Activated CD8-positive, alpha-beta memory T cell treated with anti-CD3 and anti-CD28 coated beads, Interleukin-2, amount 10 ng/mL, durations not matched to agents 7 days and 5 days (primary cell): ENCODE measurements around the gene TIE1. TPM values are rescaled to one million over a fixed set of nuclear protein-coding genes. Genes with fewer than 3 reads are reported as not detected.
"Not testable (repeated sequence)": the region's sequence is repeated elsewhere in the genome, so short reads cannot be mapped to it uniquely, and the experiment has no call there.

Experiments
- ATAC-seq: fragments of 150-1000 bp; cut with Tn5 transposase; one replicate; pipeline ENCODE4 v1.10.0; 2021; ENCODE audit warnings: moderate library complexity
- CTCF ChIA-PET: fragments of 350-600 bp; sonication (Branson Sonifier 250); formaldehyde crosslinking; loops from one replicate; lab custom pipeline; 2021; ENCODE audit warnings: antibody characterized with exemption; lab: Charles Lee
- DNase-seq: peaks from one replicate; pipeline ENCODE4 v3.0.0-alpha.2; 2020
- H3K27ac Mint-ChIP-seq: one replicate; pipeline ENCODE4 v1.8.0; 2021; ENCODE audit warnings: mild to moderate bottlenecking, mixed read lengths
- H3K27me3 Mint-ChIP-seq: one replicate; pipeline ENCODE4 v1.8.0; 2021; ENCODE audit warnings: mixed read lengths
- H3K36me3 Mint-ChIP-seq: one replicate; pipeline ENCODE4 v1.8.0; 2021; ENCODE audit warnings: mild to moderate bottlenecking, mixed read lengths
- H3K4me1 Mint-ChIP-seq: one replicate; pipeline ENCODE4 v1.8.0; 2021; ENCODE audit warnings: mixed read lengths
- H3K4me3 Mint-ChIP-seq: one replicate; pipeline ENCODE4 v1.8.0; 2021; ENCODE audit warnings: mild to moderate bottlenecking, moderate library complexity, mixed read lengths
- H3K9me3 Mint-ChIP-seq: one replicate; pipeline ENCODE4 v1.8.0; 2022; ENCODE audit warnings: low read depth, mixed read lengths
- total RNA-seq, 2 experiments: library from RNA; stranded (reverse); gene quantifications; one replicate each; pipeline ENCODE4 v1.2.3, GENCODE V29; 2021

Gene TIE1
- total RNA-seq, 2 experiments from 2014 or later = 0.55 to 1.9 TPM

DNA sequence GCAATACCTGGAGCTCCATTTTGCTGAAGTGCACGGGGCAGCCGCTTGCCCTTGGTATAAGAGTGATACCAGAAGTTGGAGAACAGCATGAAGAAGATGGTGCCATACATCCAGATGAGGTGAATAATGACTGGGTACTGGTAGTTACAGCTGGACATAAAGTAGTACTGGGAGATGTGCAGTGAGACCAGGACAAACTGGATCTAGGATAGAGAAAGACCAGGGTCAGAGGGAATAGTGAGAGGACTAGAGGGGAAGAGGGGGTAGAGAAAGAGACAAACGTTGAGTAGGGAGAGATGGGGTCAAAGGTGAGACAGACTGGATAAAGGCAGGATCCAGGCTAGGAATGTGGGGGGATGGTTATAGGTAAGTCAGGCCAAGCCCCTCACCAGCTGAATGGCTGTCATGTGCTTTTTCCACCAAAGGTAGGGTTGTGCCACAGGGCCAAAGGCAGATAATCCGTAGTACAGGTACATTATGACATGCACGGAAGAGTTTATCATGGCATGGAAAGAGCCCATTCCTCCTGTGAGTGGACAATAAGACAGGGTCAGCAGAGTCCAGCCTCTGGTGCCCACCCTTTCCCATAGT lies 63.2 kb downstream of the TIE1 start:
- CTCF ChIA-PET = no interaction called here
- no peaks in the 10 kb centered on the region for H3K9me3 Mint-ChIP-seq
- H3K4me1 Mint-ChIP-seq = peaks cover 61% of the 10 kb centered on the region
- H3K27me3 Mint-ChIP-seq = no peaks in the 10 kb centered on the region
- peaks cover 63% of the 10 kb centered on the region for H3K36me3 Mint-ChIP-seq
- H3K27ac Mint-ChIP-seq = peak overlapping the region; percentile 38
- ATAC-seq (no peak), DNase-seq (no peak)
- no peak overlapping the region for H3K4me3 Mint-ChIP-seq

DNA sequence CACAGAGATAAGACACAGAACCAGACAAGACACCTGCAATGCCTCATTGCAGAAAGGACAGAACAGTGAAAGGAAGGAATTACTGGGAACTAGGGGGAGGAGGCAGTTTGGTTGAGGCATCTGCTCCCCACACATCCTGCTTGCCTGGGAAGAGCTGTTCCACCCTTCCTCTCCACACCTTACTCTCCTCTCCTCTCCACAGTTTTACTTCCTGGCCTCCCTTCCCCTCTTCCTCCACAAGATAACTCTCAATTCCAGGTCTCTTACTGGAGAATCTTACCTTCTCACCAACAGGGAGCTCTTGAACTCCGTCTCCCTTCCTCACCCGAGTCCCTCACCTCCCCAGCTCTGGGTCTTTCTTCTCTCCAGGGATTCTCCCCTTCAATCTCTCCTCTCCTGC lies 64.9 kb downstream of the TIE1 start:
- H3K27me3 Mint-ChIP-seq = no peaks in the 10 kb centered on the region
- no peak for ATAC-seq
- H3K4me3 Mint-ChIP-seq = peak overlapping the region; percentile 92
- H3K4me1 Mint-ChIP-seq = peaks cover 55% of the 10 kb centered on the region
- peak overlapping the region; percentile 66 for H3K27ac Mint-ChIP-seq
- CTCF ChIA-PET = interaction anchor here (1.0 kb wide), 1 partner anchor 23 kb away, joined by 3 read pairs; no protein-coding TSS in a partner anchor
- peaks cover 50% of the 10 kb centered on the region for H3K36me3 Mint-ChIP-seq
- H3K9me3 Mint-ChIP-seq = no peaks in the 10 kb centered on the region
- DNase-seq = no peak

- DNase-seq = peak; percentile 44
- H3K4me1 Mint-ChIP-seq = peaks cover 50% of the 10 kb centered on the region
- H3K27me3 Mint-ChIP-seq = no peaks in the 10 kb centered on the region
- peak overlapping the region; percentile 84 for H3K27ac Mint-ChIP-seq
- CTCF ChIA-PET = interaction anchor here (1.0 kb wide), 1 partner anchor 23 kb away, joined by 3 read pairs; no protein-coding TSS in a partner anchor
- no peak for ATAC-seq
- H3K4me3 Mint-ChIP-seq = peak overlapping the region; percentile 92
- H3K9me3 Mint-ChIP-seq = no peaks in the 10 kb centered on the region
- peaks cover 45% of the 10 kb centered on the region for H3K36me3 Mint-ChIP-seq
Measured at GRCh38 chr1:43366179-43366578, 65.4 kb downstream of the TIE1 start.

GRCh38 chr1:43366601-43367025 lies 65.8 kb downstream of the TIE1 start:
- DNase-seq (no peak), ATAC-seq (no peak)
- H3K27ac Mint-ChIP-seq = peak overlapping the region; percentile 84
- peak overlapping the region; percentile 92 for H3K4me3 Mint-ChIP-seq
- CTCF ChIA-PET = no interaction called here
- H3K9me3 Mint-ChIP-seq = no peaks in the 10 kb centered on the region
- H3K27me3 Mint-ChIP-seq = no peaks in the 10 kb centered on the region
- peaks cover 46% of the 10 kb centered on the region for H3K4me1 Mint-ChIP-seq
- H3K36me3 Mint-ChIP-seq = peaks cover 41% of the 10 kb centered on the region

GRCh38 chr1:43367026-43367903 lies 66.5 kb downstream of the TIE1 start:
- ATAC-seq (peak; percentile 66), DNase-seq (peak; percentile 61)
- H3K27me3 Mint-ChIP-seq = no peaks in the 10 kb centered on the region
- H3K27ac Mint-ChIP-seq = peak overlapping the region; percentile 84
- peaks cover 40% of the 10 kb centered on the region for H3K4me1 Mint-ChIP-seq
- peak overlapping the region; percentile 92 for H3K4me3 Mint-ChIP-seq
- CTCF ChIA-PET = interaction anchor here (1.0 to 1.6 kb wide), 9 partner anchors 9 to 454 kb away, joined by 3 to 12 read pairs (median 4); partner anchors contain the start of genes CDC20, MED8 and SZT2
- peaks cover 34% of the 10 kb centered on the region for H3K36me3 Mint-ChIP-seq
- no peaks in the 10 kb centered on the region for H3K9me3 Mint-ChIP-seq

DNA sequence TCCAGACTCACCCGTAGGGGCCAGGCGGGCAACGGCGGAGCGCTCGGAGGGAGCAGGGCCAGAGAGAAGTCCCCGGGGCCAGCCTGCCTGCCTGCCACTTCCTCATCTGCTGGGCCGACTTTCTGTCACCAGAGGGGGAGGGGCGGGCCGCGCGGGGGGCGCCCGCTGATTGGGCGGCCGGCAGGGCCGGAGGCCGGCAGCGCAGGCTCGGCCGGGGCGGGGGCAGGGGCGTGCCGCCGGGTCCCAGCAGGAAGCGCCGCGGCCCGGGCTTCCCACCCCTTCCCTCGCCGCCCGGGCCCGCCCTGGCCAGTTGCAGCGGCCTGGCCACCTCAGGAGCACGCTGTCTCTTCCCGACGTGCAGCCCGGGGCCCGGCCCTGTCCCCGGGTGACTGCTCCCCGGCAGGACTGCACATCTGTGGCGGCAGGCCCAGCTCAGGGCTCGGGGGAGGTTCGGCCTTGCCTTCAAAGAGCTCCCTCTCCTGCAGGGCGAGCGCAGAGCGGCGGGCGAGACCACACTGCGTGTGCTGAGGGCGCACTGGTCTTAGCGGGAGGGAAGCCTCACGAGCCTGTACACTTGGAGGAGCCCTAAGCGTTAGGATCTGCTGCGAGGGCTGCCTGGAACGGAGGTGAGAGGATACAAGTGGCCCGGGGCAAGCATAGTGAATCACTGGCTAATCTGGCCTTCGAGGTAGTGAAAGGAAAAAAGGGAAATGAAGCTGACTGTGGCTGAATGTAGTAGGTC lies 67.3 kb downstream of the TIE1 start, which contains the start of gene ELOVL1:
Gene ELOVL1 (minus strand): TSS at position 108 of the 742 bp plus-strand sequence. CDS start 2,402 bp downstream, outside the sequence.
- DNase-seq = peak; percentile 94
- CTCF ChIA-PET = interaction anchor here (0.7 to 1.6 kb wide), 11 partner anchors 8 to 455 kb away, joined by 3 to 12 read pairs (median 4); partner anchors contain the start of genes CDC20, MED8 and SZT2
- Mint-ChIP-seq H3K27ac (peak within 1 kb of the TSS; percentile 92), H3K36me3 (peaks cover 30% of the 10 kb centered on the region), H3K9me3 (no peaks in the 10 kb centered on the region), H3K4me3 (peak within 1 kb of the TSS; percentile 96), H3K27me3 (no peaks in the 10 kb centered on the region), H3K4me1 (peaks cover 35% of the 10 kb centered on the region)
- ATAC-seq = peak; percentile 87

- H3K27ac Mint-ChIP-seq = peak overlapping the region; percentile 92
- DNase-seq (peak; percentile 43), ATAC-seq (no peak)
- H3K4me1 Mint-ChIP-seq = peaks cover 31% of the 10 kb centered on the region
- CTCF ChIA-PET = interaction anchor here (0.7 to 1.6 kb wide), 11 partner anchors 8 to 455 kb away, joined by 3 to 12 read pairs (median 4); partner anchors contain the start of genes CDC20, MED8 and SZT2
- H3K27me3 Mint-ChIP-seq = no peaks in the 10 kb centered on the region
- no peaks in the 10 kb centered on the region for H3K9me3 Mint-ChIP-seq
- peak overlapping the region; percentile 96 for H3K4me3 Mint-ChIP-seq
- peaks cover 27% of the 10 kb centered on the region for H3K36me3 Mint-ChIP-seq
Measured at GRCh38 chr1:43368646-43369020, 67.9 kb downstream of the TIE1 start.

- H3K36me3 Mint-ChIP-seq = peaks cover 18% of the 10 kb centered on the region
- H3K9me3 Mint-ChIP-seq, H3K27ac Mint-ChIP-seq, H3K4me3 Mint-ChIP-seq, ATAC-seq, H3K27me3 Mint-ChIP-seq, DNase-seq: not testable (repeated sequence)
- CTCF ChIA-PET = interaction anchor here (0.7 to 1.0 kb wide), 2 partner anchors 45 to 1640 kb away, joined by 3 to 5 read pairs; no protein-coding TSS in a partner anchor
- H3K4me1 Mint-ChIP-seq = peaks cover 29% of the 10 kb centered on the region
Measured at GRCh38 chr1:43369779-43370178, 69.0 kb downstream of the TIE1 start.

- CTCF ChIA-PET = no interaction called here
- Mint-ChIP-seq H3K9me3 (no peaks in the 10 kb centered on the region), H3K4me3 (no peak overlapping the region), H3K4me1 (peaks cover 23% of the 10 kb centered on the region), H3K36me3 (peaks cover 12% of the 10 kb centered on the region), H3K27me3 (no peaks in the 10 kb centered on the region), H3K27ac (peak overlapping the region; percentile 20)
- DNase-seq (no peak), ATAC-seq (no peak)
Measured at GRCh38 chr1:43370564-43370963, 69.8 kb downstream of the TIE1 start.

DNA sequence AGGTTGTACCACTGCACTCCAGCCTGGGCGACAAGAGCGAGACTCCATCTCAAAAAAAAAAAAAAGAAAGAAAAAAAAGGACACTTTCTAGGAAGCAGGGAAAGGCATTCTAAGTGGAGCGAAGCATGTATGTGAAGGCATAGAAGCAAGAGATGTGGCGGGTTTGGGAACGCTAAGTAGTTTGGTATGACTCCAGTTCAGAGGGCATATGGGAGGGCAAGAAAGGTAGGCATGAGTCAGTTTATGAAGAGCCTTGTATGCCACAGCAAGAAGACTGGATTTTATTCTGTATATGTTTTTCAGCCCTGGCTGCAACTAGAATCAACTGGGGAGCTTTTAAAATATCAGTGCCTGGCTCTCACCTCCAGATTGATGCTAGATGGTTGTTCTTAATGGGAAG lies 71.4 kb downstream of the TIE1 start:
- Mint-ChIP-seq H3K4me1 (peaks cover 14% of the 10 kb centered on the region), H3K9me3 (no peaks in the 10 kb centered on the region), H3K4me3 (no peak overlapping the region), H3K27me3 (no peaks in the 10 kb centered on the region), H3K27ac (no peak overlapping the region), H3K36me3 (peaks cover 6% of the 10 kb centered on the region)
- CTCF ChIA-PET = interaction anchor here (1.8 kb wide), 1 partner anchor 14 kb away, joined by 5 read pairs; the partner anchor contains the start of gene CDC20
- ATAC-seq = no peak
- DNase-seq = no peak
